Measurements from ENCODE around the gene GNPDA1. TPM values are rescaled to one million over a fixed set of nuclear protein-coding genes. Genes with fewer than 3 reads are reported as not detected.

Gene GNPDA1
- total RNA-seq, 1 donor from 2014 or later = 36.2 TPM

DNA sequence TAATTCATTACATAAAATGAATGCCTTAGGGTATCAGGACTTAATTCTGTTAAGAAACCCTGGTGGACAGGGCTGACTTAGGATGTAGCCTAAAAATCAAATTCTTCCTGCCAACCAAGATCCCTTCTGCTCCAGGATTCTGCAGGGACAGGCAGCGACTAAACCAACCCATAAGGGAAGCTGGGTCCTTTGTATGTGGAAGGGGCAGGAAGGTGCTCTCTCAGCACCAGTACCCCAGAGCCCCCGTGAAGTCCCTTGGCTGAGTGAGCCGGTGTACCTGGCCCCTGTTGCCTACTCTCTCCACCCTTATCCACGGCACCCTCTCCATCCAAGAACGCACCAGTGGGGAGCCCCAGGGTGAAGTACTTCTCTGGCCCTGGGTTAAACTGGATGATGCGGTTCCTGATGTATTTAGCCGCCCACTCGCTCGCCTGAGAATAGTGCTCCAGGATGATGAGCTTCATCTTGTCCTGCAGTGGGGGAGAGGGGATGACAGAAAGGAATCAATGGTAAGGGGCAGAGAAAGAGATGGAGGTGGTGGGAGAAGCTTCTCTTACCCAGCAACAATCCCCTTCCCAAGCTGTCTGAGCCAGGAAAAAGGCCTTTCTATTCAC, 1.1 kb downstream of the GNPDA1 start:
- intact Hi-C loops (cut with DNase I) = no loop called here

DNA sequence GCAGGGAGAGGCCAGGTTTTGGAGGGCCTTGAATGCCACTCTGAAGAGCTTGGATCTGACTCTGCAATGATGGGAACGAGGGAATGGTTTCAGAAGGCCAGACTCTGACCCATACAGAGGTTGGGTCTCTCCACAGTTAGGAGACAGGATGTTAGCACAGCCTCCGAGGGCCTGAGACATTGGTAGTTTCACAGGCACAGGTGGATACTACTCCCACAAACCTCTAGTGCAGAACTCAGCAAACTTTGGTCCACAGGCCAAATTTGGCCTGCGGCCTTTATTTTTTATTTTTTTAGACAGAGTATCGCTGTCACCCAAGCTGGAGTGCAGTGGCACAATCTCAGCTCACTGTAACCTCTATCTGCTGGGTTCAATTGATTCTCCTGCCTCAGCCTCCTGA, 2.9 kb downstream of the GNPDA1 start:
- TF ChIP-seq, protein P1, sequence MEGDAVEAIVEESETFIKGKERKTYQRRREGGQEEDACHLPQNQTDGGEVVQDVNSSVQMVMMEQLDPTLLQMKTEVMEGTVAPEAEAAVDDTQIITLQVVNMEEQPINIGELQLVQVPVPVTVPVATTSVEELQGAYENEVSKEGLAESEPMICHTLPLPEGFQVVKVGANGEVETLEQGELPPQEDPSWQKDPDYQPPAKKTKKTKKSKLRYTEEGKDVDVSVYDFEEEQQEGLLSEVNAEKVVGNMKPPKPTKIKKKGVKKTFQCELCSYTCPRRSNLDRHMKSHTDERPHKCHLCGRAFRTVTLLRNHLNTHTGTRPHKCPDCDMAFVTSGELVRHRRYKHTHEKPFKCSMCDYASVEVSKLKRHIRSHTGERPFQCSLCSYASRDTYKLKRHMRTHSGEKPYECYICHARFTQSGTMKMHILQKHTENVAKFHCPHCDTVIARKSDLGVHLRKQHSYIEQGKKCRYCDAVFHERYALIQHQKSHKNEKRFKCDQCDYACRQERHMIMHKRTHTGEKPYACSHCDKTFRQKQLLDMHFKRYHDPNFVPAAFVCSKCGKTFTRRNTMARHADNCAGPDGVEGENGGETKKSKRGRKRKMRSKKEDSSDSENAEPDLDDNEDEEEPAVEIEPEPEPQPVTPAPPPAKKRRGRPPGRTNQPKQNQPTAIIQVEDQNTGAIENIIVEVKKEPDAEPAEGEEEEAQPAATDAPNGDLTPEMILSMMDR (IDR thresholded peaks at IDR 0.05) = no peak
- no peak overlapping the region for H3K27ac ChIP-seq
- intact Hi-C loops (cut with DNase I) = no loop called here
- H3K4me1 ChIP-seq = peaks cover 19% of the 10 kb centered on the region
- no peak for DNase-seq
- peaks cover 35% of the 10 kb centered on the region for H3K36me3 ChIP-seq
- H3K9me3 ChIP-seq = no peaks in the 10 kb centered on the region
- no peaks in the 10 kb centered on the region for H3K27me3 ChIP-seq
- H3K4me3 ChIP-seq = no peak overlapping the region
- ATAC-seq = no peak

More for the DNA sequence above, 1.1 kb downstream of the GNPDA1 start:
- no peaks in the 10 kb centered on the region for H3K27me3 ChIP-seq
- peak overlapping the region; percentile 86 for H3K4me3 ChIP-seq
- H3K27ac ChIP-seq = no peak overlapping the region
- peaks cover 29% of the 10 kb centered on the region for H3K4me1 ChIP-seq
- ATAC-seq = no peak
- TF ChIP-seq, protein P1 (IDR thresholded peaks at IDR 0.05) = no peak
- DNase-seq = no peak
- H3K9me3 ChIP-seq = no peaks in the 10 kb centered on the region
- peaks cover 22% of the 10 kb centered on the region for H3K36me3 ChIP-seq

DNA sequence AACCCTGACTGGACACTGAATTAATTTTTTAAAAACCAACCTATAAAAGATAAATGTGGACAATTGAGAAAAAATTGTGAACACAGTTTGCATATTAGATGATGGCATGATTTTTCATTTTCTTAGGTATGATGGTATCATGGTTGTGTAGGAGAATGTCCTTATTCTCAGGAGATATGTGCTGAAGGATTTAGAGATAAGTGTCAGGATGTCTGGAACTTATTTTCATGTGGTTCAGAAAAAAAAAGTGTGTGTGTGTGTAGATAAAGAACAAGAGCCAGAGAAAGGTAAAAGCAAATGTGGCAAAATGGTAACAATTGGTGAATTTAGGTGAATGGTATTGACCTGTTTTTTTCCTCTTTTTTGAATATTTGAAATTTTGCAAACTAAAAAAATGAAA, 4.0 kb downstream of the GNPDA1 start:
- H3K36me3 ChIP-seq = peaks cover 46% of the 10 kb centered on the region
- H3K4me3 ChIP-seq = no peak overlapping the region
- ATAC-seq = no peak
- H3K27ac ChIP-seq = no peak overlapping the region
- intact Hi-C loops (cut with DNase I) = no loop called here
- TF ChIP-seq, protein P1 (IDR thresholded peaks at IDR 0.05) = no peak
- no peaks in the 10 kb centered on the region for H3K9me3 ChIP-seq
- DNase-seq = no peak
- peaks cover 16% of the 10 kb centered on the region for H3K4me1 ChIP-seq
- no peaks in the 10 kb centered on the region for H3K27me3 ChIP-seq

DNA sequence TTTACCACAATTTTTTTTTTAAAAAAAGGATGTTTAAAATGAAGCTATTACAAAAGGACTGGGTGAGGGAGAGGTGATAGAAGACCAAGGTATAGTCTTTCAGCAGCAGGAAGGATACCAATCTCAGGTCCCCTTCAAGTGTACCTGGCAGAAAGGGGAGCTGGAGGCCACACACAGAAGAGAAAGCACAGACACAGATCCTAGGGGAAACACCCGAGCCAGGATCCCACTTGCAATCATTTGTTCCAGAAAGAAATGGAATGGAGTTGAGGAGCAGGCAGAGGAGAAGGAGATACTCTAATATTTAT, 5.6 kb downstream of the GNPDA1 start:
- DNase-seq (no peak), ATAC-seq (no peak)
- Histone ChIP-seq H3K9me3 (no peaks in the 10 kb centered on the region), H3K4me3 (no peak overlapping the region), H3K36me3 (peaks cover 62% of the 10 kb centered on the region), H3K27ac (no peak overlapping the region), H3K4me1 (peaks cover 9% of the 10 kb centered on the region), H3K27me3 (no peaks in the 10 kb centered on the region)
- intact Hi-C loops (cut with DNase I) = no loop called here
- TF ChIP-seq, protein P1 (IDR thresholded peaks at IDR 0.05) = no peak

DNA sequence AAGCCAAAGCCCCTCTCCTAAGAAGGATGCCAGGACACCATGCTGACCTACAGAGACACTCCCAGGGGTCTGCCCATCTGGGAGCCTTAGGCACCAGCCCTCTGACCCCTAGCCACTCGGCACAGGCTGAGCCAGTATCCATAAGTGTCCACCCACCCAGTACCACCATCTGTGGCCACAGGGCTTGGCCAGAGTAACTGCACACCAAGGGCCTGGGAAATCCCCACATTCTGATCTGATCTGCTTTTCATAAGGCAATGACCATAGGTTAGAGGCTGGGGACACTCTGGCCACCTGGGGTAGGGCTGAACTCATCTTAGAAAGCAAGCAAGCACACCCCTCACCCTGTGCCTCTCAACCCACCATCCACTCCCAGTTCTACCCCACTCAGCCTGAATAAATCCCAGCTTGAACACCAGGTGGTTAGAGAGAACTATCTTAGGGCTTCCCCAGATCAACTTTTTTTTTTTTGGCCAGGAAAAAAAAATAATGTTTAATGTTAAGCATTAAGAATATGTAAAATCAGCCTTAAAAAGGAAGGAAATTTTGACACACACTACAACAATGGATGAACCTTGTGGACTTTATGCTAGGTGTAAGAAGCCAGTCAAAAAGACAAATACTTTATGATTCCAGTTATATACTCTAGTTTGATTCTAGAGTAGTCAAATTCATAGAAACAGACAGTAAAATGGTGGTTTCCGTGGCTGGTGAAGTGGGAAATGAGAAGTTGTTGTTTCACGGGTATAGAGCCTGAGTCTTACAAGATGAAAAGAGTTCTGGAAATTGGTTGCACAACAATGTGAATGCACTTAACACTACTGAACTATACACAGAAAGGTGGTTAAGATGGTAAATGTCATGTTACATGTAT, 6.2 kb downstream of the GNPDA1 start:
- DNase-seq = no peak
- no peaks in the 10 kb centered on the region for H3K9me3 ChIP-seq
- peaks cover 3% of the 10 kb centered on the region for H3K4me1 ChIP-seq
- H3K27ac ChIP-seq = no peak overlapping the region
- peaks cover 68% of the 10 kb centered on the region for H3K36me3 ChIP-seq
- intact Hi-C loops (cut with DNase I) = no loop called here
- ATAC-seq = no peak
- TF ChIP-seq, protein P1 (IDR thresholded peaks at IDR 0.05) = no peak
- H3K27me3 ChIP-seq = no peaks in the 10 kb centered on the region
- H3K4me3 ChIP-seq = no peak overlapping the region
